Measurements from ENCODE around the gene PHC3.

DNA sequence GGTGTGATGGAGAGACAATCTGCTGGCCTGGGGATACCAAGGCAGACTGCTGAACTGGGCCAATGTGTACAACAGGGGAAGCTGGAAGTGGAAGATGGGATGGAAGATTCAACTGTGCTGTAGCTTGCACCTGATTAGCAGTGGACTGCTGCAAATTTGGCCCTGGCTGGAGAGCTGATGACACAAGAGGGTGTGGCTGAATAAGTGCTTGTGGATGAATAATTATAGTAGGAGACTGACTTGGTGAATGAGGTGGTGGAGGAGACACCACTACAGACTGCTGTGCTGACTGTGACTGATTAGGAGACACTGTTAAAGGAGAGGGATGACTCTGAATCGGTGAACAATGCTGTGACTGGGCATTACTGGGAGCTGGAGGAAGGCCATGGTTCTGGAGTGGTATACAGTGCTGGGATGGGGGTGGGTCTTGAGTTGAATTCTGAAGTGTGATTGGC is 52.5 kb downstream of the PHC3 start:
- TF ChIP-seq, protein P1, sequence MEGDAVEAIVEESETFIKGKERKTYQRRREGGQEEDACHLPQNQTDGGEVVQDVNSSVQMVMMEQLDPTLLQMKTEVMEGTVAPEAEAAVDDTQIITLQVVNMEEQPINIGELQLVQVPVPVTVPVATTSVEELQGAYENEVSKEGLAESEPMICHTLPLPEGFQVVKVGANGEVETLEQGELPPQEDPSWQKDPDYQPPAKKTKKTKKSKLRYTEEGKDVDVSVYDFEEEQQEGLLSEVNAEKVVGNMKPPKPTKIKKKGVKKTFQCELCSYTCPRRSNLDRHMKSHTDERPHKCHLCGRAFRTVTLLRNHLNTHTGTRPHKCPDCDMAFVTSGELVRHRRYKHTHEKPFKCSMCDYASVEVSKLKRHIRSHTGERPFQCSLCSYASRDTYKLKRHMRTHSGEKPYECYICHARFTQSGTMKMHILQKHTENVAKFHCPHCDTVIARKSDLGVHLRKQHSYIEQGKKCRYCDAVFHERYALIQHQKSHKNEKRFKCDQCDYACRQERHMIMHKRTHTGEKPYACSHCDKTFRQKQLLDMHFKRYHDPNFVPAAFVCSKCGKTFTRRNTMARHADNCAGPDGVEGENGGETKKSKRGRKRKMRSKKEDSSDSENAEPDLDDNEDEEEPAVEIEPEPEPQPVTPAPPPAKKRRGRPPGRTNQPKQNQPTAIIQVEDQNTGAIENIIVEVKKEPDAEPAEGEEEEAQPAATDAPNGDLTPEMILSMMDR (IDR thresholded peaks at IDR 0.05): no peak
- TF ChIP-seq POLR2A (IDR thresholded peaks at IDR 0.05; ENCODE audit: low read length) (no peak), CEBPB (IDR thresholded peaks at IDR 0.05) (no peak), SMC3 (IDR thresholded peaks at IDR 0.05) (no peak), CBX8 (IDR thresholded peaks at IDR 0.05) (no peak), HDAC2 (IDR thresholded peaks at IDR 0.05) (no peak), NR3C1 (IDR thresholded peaks at IDR 0.05) (no peak), CBX2 (IDR thresholded peaks at IDR 0.05; ENCODE audit: borderline replicate concordance, low read depth) (no peak), ZFP36 (IDR thresholded peaks at IDR 0.05; ENCODE audit: borderline replicate concordance, partially characterized antibody) (no peak), EP300 (IDR thresholded peaks at IDR 0.05) (no peak)
- TF ChIP-seq, protein P2, sequence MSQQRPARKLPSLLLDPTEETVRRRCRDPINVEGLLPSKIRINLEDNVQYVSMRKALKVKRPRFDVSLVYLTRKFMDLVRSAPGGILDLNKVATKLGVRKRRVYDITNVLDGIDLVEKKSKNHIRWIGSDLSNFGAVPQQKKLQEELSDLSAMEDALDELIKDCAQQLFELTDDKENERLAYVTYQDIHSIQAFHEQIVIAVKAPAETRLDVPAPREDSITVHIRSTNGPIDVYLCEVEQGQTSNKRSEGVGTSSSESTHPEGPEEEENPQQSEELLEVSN (IDR thresholded peaks at IDR 0.05; ENCODE audit: borderline replicate concordance, low read depth): no peak
- TF ChIP-seq, protein P3, sequence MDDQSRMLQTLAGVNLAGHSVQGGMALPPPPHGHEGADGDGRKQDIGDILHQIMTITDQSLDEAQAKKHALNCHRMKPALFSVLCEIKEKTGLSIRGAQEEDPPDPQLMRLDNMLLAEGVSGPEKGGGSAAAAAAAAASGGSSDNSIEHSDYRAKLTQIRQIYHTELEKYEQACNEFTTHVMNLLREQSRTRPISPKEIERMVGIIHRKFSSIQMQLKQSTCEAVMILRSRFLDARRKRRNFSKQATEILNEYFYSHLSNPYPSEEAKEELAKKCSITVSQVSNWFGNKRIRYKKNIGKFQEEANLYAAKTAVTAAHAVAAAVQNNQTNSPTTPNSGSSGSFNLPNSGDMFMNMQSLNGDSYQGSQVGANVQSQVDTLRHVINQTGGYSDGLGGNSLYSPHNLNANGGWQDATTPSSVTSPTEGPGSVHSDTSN (IDR thresholded peaks at IDR 0.05): no peak

All from A549 (cell line).